ENCODE data around the gene VENTX. TPM values are rescaled to one million over a fixed set of nuclear protein-coding genes. Genes with fewer than 3 reads are reported as not detected.

Gene VENTX
- polyA plus RNA-seq, 3 donors: 1.4 to 56.0 (median 1.6) TPM

- Histone ChIP-seq H3K27me3 (ENCODE audit: control insufficient read depth in 2 of 2, insufficient read depth in 2 of 2, low read length in 2 of 2) (no peaks in the 10 kb centered on the region), H3K4me2 (replicated peaks; ENCODE audit: extremely low read depth, low read length, poor library complexity, severe bottlenecking) (no peak overlapping the region), H4K20me1 (ENCODE audit: insufficient read depth, low read length) (no peaks in the 10 kb centered on the region), H3K36me3 (replicated peaks in 1 of 2; ENCODE audit: control insufficient read depth in 1 of 2, insufficient read depth in 2 of 2, low read length in 2 of 2) (no peaks in the 10 kb centered on the region), H3K4me1 (ENCODE audit: control insufficient read depth in 1 of 2, insufficient read depth in 2 of 2, low read length in 2 of 2) (no peaks in the 10 kb centered on the region), H3K4me3 (replicated peaks in 1 of 3; ENCODE audit: low read depth in 2 of 3, low read length in 3 of 3) (no peak overlapping the region), H2AFZ (ENCODE audit: insufficient read depth, low read depth, low read length, poor library complexity, severe bottlenecking) (no peak overlapping the region), H3K27ac (ENCODE audit: low read depth in 1 of 2, low read length in 2 of 2) (no peak overlapping the region), H3K79me2 (ENCODE audit: insufficient read depth, low read length) (no peaks in the 10 kb centered on the region), H3K9ac (ENCODE audit: insufficient read depth, low read length, poor library complexity, severe bottlenecking) (no peak overlapping the region), H3K9me3 (replicated peaks in 1 of 2; ENCODE audit: control insufficient read depth in 1 of 2, insufficient read depth in 1 of 2, low read length in 2 of 2) (no peaks in the 10 kb centered on the region)
- Mint-ChIP-seq H3K27ac (no peak overlapping the region), H3K4me3 (no peak overlapping the region), H3K36me3 (no peaks in the 10 kb centered on the region), H3K4me1 (no peaks in the 10 kb centered on the region), H3K9me3 (no peaks in the 10 kb centered on the region), H3K27me3 (ENCODE audit: low read depth in 3 of 3) (peaks cover 0 to 2% (median 2%) of the 10 kb centered on the region in 3 donors)
- 36% methylated on average over 22 of the region's 27 CpGs for WGBS (ENCODE audit: insufficient coverage)
- no peak for DNase-seq
- no peak for TF ChIP-seq CTCF (IDR thresholded peaks at IDR 0.05)
- intact Hi-C loops (cut with micrococcal nuclease): no loop called here
These were observed 27.1 kb upstream of the VENTX start for GRCh38 chr10:133210398-133211140.

GRCh38 chr10:133211141-133211830, 26.4 kb upstream of the VENTX start:
- Histone ChIP-seq H3K79me2 (ENCODE audit: insufficient read depth, low read length) (no peaks in the 10 kb centered on the region), H3K36me3 (replicated peaks in 1 of 2; ENCODE audit: control insufficient read depth in 1 of 2, insufficient read depth in 2 of 2, low read length in 2 of 2) (no peaks in the 10 kb centered on the region), H3K4me3 (replicated peaks in 1 of 3; ENCODE audit: low read depth in 2 of 3, low read length in 3 of 3) (no peak overlapping the region), H4K20me1 (ENCODE audit: insufficient read depth, low read length) (no peaks in the 10 kb centered on the region), H3K27me3 (ENCODE audit: control insufficient read depth in 2 of 2, insufficient read depth in 2 of 2, low read length in 2 of 2) (no peaks in the 10 kb centered on the region), H3K4me1 (ENCODE audit: control insufficient read depth in 1 of 2, insufficient read depth in 2 of 2, low read length in 2 of 2) (no peaks in the 10 kb centered on the region), H3K4me2 (replicated peaks; ENCODE audit: extremely low read depth, low read length, poor library complexity, severe bottlenecking) (no peak overlapping the region), H2AFZ (ENCODE audit: insufficient read depth, low read depth, low read length, poor library complexity, severe bottlenecking) (no peak overlapping the region), H3K9ac (ENCODE audit: insufficient read depth, low read length, poor library complexity, severe bottlenecking) (no peak overlapping the region), H3K9me3 (replicated peaks in 1 of 2; ENCODE audit: control insufficient read depth in 1 of 2, insufficient read depth in 1 of 2, low read length in 2 of 2) (no peaks in the 10 kb centered on the region), H3K27ac (ENCODE audit: low read depth in 1 of 2, low read length in 2 of 2) (no peak overlapping the region)
- TF ChIP-seq CTCF (IDR thresholded peaks at IDR 0.05): no peak
- no peak for DNase-seq
- intact Hi-C loops (cut with micrococcal nuclease): no loop called here
- Mint-ChIP-seq H3K36me3 (no peaks in the 10 kb centered on the region), H3K9me3 (no peaks in the 10 kb centered on the region), H3K4me3 (no peak overlapping the region), H3K4me1 (no peaks in the 10 kb centered on the region), H3K27me3 (ENCODE audit: low read depth in 3 of 3) (peaks cover 0 to 3% (median 2%) of the 10 kb centered on the region in 3 donors), H3K27ac (peak overlapping the region in 1 of 7 donors; percentile 19)
- WGBS (ENCODE audit: insufficient coverage): 93% methylated on average over 16 of the region's 25 CpGs
